B cell (primary cell): ENCODE data around the gene HOXB7.

Experiments
- CTCF ChIP-seq: fragments of 200-600 bp; IDR thresholded peaks from one replicate; pipeline ENCODE4 v1.8.0; 2022; ENCODE audit warnings: antibody characterized with exemption, mild to moderate bottlenecking
- EZH2 ChIP-seq: IDR thresholded peaks from 2 replicates; pipeline ENCODE4 v1.6.1; 2012; ENCODE audit warnings: borderline replicate concordance, low read depth, mild to moderate bottlenecking, moderate library complexity, low read length; ENCODE audit not compliant: insufficient read depth, poor library complexity, severe bottlenecking

DNA sequence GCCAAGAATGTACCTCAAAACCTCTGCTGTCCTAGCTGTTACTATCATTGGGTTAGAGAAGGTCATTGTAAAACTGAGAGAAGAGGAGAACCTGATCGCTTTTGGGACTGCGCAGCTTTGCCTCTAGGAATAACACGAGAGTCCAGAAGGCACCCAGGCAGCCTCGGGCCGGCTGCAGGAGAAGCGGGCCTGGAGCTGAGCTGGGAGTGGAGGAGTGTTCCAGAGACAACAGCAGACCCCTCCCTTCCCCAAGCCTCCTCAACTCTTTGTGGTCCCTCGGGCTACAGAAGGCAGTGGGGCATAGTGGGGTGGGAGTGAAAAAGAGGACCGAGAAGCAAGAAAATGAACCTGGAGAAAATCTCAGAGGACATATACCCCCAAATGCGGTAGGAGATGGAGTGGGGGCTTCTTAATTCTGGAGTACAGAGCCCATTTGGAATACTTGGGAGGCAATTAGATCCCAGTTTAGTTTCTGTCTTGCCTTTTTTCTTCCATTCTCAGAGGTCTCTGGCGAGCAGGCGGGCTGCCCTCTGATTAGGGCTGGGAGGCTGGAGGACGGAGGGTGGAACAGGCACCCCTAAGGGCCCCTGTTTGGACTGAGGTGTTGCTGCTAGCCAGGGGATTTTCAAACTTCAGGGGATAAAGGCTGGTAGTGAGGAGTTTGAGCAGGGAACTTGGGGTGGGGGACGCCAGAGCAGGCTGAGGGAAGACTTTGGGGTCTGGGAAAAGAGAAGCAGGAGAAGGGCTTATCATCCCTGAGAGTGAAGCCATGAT is 52.6 kb downstream of the HOXB7 start:
- TF ChIP-seq EZH2: no peak
- no peak for TF ChIP-seq CTCF
